Transverse colon (tissue), 4 donors: ENCODE data around the gene SOD2.

Source experiments
- CTCF ChIP-seq, 5 experiments: fragments of 200-600 bp in 3 of 5; fragments of 450-650 bp in 2 of 5; sonication (generic) in 3 of 5; IDR thresholded peaks; 1 replicate in 2 of 5; 2 replicates in 3 of 5; pipeline ENCODE4 v1.5.1; 2016 to 2017; ENCODE audit warnings: antibody characterized with exemption in 5 of 5, inconsistent platforms in 3 of 5, mild to moderate bottlenecking in 2 of 5, moderate library complexity in 1 of 5
- EP300 ChIP-seq: sonication (generic); formaldehyde crosslinking; IDR thresholded peaks from one replicate; pipeline ENCODE4 v1.6.1; 2017; ENCODE audit warnings: antibody characterized with exemption, low read depth
- POLR2A ChIP-seq: fragments of 450-650 bp; IDR thresholded peaks from one replicate; pipeline ENCODE4 v1.6.1; 2016; ENCODE audit warnings: antibody characterized with exemption, mild to moderate bottlenecking, moderate library complexity
- POLR2AphosphoS5 ChIP-seq, 3 donors: sonication (generic); formaldehyde crosslinking; IDR thresholded peaks; one replicate each; pipeline ENCODE4 v1.6.1; 2016; ENCODE audit warnings: antibody characterized with exemption in 3 of 3

DNA sequence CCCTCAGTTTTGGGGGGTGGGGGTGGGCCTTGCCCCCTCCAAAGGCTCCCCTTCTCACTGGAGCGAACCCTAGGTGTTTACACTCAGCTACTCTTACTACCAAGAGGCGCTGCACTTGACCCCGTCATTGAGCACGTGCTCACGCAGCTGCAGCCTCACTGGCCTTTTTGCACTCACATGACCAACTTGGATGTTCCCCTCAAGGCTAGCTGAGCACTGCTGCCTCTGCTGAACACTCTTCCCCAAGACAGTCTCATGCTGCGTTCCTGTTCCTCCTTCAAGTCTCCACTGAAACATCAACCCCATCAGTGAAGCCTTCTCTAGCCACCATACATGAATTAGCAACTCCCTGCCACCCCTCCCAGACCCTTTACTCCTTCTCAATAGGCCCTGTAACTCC, 4.0 kb downstream of the SOD2 start:
- no peak for TF ChIP-seq CTCF (IDR thresholded peaks at IDR 0.05)
- no peak for TF ChIP-seq POLR2A
- no peak for TF ChIP-seq EP300
- no peak for TF ChIP-seq POLR2AphosphoS5 (IDR thresholded peaks at IDR 0.05)
